Liver (tissue), 9 donors: ENCODE results near the gene FAM241A. TPM values are rescaled to one million over a fixed set of nuclear protein-coding genes. Genes with fewer than 3 reads are reported as not detected.

Experiments
- DNase-seq: peaks from one replicate; pipeline ENCODE4 v3.0.0-alpha.2; 2017; ENCODE audit warnings: low spot score
- H3K27ac ChIP-seq, 2 donors: one replicate each; pipeline ENCODE4 v1.7.0; 2013; ENCODE audit warnings: inconsistent platforms in 2 of 2, low read length in 2 of 2, control low read depth in 1 of 2, low read depth in 1 of 2, mild to moderate bottlenecking in 1 of 2
- H3K27me3 ChIP-seq, 4 donors: one replicate each; pipeline versions ENCODE4 v1.6.1 to v1.7.0; 2013; ENCODE audit warnings: low read length in 3 of 4, inconsistent platforms in 1 of 4, mild to moderate bottlenecking in 1 of 4, moderate library complexity in 1 of 4; ENCODE audit not compliant: control insufficient read depth in 4 of 4, insufficient read depth in 4 of 4
- H3K36me3 ChIP-seq, 4 donors: one replicate each; pipeline versions ENCODE4 v1.6.1 to v1.7.0; 2013; ENCODE audit warnings: low read length in 3 of 4, mild to moderate bottlenecking in 3 of 4, low read depth in 1 of 4, moderate library complexity in 1 of 4; ENCODE audit not compliant: control insufficient read depth in 4 of 4, insufficient read depth in 3 of 4
- H3K4me1 ChIP-seq, 4 donors: one replicate each; pipeline versions ENCODE4 v1.6.1 to v1.7.0; 2013; ENCODE audit warnings: low read length in 3 of 4, mild to moderate bottlenecking in 3 of 4, moderate library complexity in 1 of 4; ENCODE audit not compliant: control insufficient read depth in 4 of 4, insufficient read depth in 4 of 4
- H3K4me3 ChIP-seq, 3 donors: one replicate each; pipeline versions ENCODE4 v1.6.1 to v1.7.0; 2013; ENCODE audit warnings: low read length in 3 of 3, control low read depth in 1 of 3, low read depth in 1 of 3, mild to moderate bottlenecking in 1 of 3
- H3K9ac ChIP-seq, 2 donors: one replicate each; pipeline ENCODE4 v1.7.0; 2013; ENCODE audit warnings: low read length in 2 of 2, mild to moderate bottlenecking in 2 of 2, moderate library complexity in 2 of 2, control low read depth in 1 of 2, low read depth in 1 of 2
- H3K9me3 ChIP-seq, 4 donors: one replicate each; pipeline versions ENCODE4 v1.6.1 to v1.7.0; 2013; ENCODE audit warnings: low read length in 3 of 4; ENCODE audit not compliant: control insufficient read depth in 4 of 4
- CTCF ChIP-seq: fragments of 150-350 bp; IDR thresholded peaks from 2 replicates; pipeline ENCODE4 v1.5.1; 2017; ENCODE audit warnings: improper control_type of control experiment, low read depth, low read length; ENCODE audit not compliant: missing input control
- EGR1 ChIP-seq, 2 donors: IDR thresholded peaks; 2 replicates each; pipeline ENCODE4 v1.6.1; 2016 to 2018; ENCODE audit warnings: antibody characterized with exemption in 2 of 2, low read depth in 2 of 2
- FOXA1 ChIP-seq: IDR thresholded peaks from 2 replicates; pipeline ENCODE4 v1.6.1; 2016; ENCODE audit warnings: antibody characterized with exemption
- GABPA ChIP-seq, 2 donors: IDR thresholded peaks in 1 of 2; conservative IDR thresholded peaks in 1 of 2; 2 replicates each; pipeline ENCODE4 v1.6.1; 2016; ENCODE audit warnings: antibody characterized with exemption in 2 of 2, mild to moderate bottlenecking in 1 of 2, moderate library complexity in 1 of 2
- HNF4A ChIP-seq, 2 donors: conservative IDR thresholded peaks; 2 replicates each; pipeline ENCODE4 v1.6.1; 2016; ENCODE audit warnings: antibody characterized with exemption in 2 of 2, mild to moderate bottlenecking in 2 of 2
- HNF4G ChIP-seq: IDR thresholded peaks from 2 replicates; pipeline ENCODE4 v1.6.1; 2016; ENCODE audit warnings: antibody characterized with exemption
- JUND ChIP-seq, 2 donors: IDR thresholded peaks; 2 replicates each; pipeline ENCODE4 v1.6.1; 2016; ENCODE audit warnings: antibody characterized with exemption in 2 of 2
- NR2F2 ChIP-seq: IDR thresholded peaks from 2 replicates; pipeline ENCODE4 v1.6.1; 2016; ENCODE audit warnings: antibody characterized with exemption
- WGBS: extraction: QIAGEN DNeasy Blood & Tissue Kit; methylation state at CpG from one replicate; pipeline ENCODE4 v1.1.7; 2013; 5-methylcytosine and 5-hydroxymethylcytosine counted together
- polyA plus RNA-seq, 2 donors: library from polyadenylated mRNA; stranded (reverse) in 1 of 2; unstranded in 1 of 2; fragments of 200-250 nt in 1 of 2; fragments of >200 nt in 1 of 2; fragmentation: Nextera tagmentation in 1 of 2; extraction: Ambion mirVana in 1 of 2; gene quantifications; one replicate each; pipeline versions ENCODE4 v1.2.1 to v1.2.3, GENCODE V29; 2013 to 2015
- total RNA-seq, 2 donors: library from RNA; depleted of rRNA; stranded (reverse); fragments of >200 nt; gene quantifications; one replicate each; pipeline ENCODE4 v1.2.3, GENCODE V29; 2014
- TF ChIP-seq, protein P1 (sequence below): IDR thresholded peaks from 2 replicates; pipeline ENCODE4 v1.6.1; 2016; ENCODE audit warnings: antibody characterized with exemption
- TF ChIP-seq, protein P2 (sequence below): IDR thresholded peaks from 2 replicates; pipeline ENCODE4 v1.6.1; 2016; ENCODE audit warnings: antibody characterized with exemption, mild to moderate bottlenecking
- donor health status: healthy.
- donor health status: healthy.
- donor health status: healthy.
- donor health status: healthy.
- donor health status: healthy.

The FAM241A gene
- total and polyA plus RNA-seq, 4 donors, result 1.1 to 2.3 (median 1.7) TPM

DNA sequence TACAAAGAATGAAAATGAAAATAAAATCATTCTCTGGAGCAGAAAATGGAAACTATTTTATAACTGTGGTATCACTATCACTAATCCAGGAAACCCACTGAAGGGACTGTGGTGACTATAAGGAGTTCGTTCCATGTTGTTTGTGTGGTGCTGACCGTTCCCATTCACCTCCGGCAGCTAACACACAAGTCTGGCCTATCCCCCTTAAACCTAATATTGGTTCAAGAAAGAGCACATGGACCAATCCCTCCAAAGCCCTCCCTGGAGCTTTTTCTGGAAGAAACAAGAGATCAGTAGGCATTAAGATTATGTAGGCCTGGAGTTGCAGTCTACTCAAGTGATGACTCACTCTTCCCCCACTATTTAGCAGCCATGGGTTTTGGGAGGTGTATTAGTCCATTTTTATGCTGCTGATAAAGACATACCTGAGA, 25.9 kb upstream of the FAM241A start:
- Histone ChIP-seq H3K27ac (no peak overlapping the region), H3K4me3 (no peak overlapping the region), H3K9me3 (no peaks in the 10 kb centered on the region), H3K36me3 (no peaks in the 10 kb centered on the region), H3K4me1 (no peaks in the 10 kb centered on the region), H3K9ac (no peak overlapping the region), H3K27me3 (no peaks in the 10 kb centered on the region)
- TF ChIP-seq, protein P1, sequence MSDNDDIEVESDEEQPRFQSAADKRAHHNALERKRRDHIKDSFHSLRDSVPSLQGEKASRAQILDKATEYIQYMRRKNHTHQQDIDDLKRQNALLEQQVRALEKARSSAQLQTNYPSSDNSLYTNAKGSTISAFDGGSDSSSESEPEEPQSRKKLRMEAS, result no peak
- 78% methylated on average over 3 of the region's 3 CpGs for whole genome bisulfite sequencing
- no peak for DNase-seq

DNA sequence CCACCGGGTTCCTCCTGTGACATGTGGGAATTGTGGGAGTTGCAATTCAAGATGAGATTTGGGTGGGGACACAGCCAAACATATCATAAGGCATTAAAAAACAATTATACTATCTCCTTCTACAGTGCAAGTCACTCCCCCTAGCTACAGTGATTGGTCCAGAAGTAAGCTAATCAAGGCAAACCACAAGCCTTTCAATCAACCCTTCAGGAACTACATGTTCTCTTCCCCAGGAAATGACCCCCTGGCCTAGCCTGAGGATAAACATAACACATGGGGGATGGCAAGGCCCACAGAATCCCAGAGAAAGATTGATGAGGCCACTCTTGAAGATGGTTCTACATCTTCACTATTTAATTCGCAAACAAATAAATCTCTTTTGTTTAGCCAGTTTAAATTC, 25.2 kb upstream of the FAM241A start:
- Histone ChIP-seq H3K36me3 (no peaks in the 10 kb centered on the region), H3K9me3 (no peaks in the 10 kb centered on the region), H3K9ac (no peak overlapping the region), H3K4me1 (no peaks in the 10 kb centered on the region), H3K27me3 (no peaks in the 10 kb centered on the region), H3K27ac (no peak overlapping the region), H3K4me3 (no peak overlapping the region)
- TF ChIP-seq HNF4G (no peak), NR2F2 (peak; percentile 29), CTCF (no peak), GABPA (IDR thresholded peaks at IDR 0.05 in 1 of 2, conservative IDR thresholded peaks at IDR 0.05 in 1 of 2) (no peak)
- DNase-seq, result no peak
- 100% methylated on average over 2 of the region's 2 CpGs for WGBS

- Histone ChIP-seq H3K27ac (no peak overlapping the region), H3K27me3 (no peaks in the 10 kb centered on the region), H3K4me1 (no peaks in the 10 kb centered on the region), H3K9ac (no peak overlapping the region), H3K4me3 (no peak overlapping the region), H3K9me3 (no peaks in the 10 kb centered on the region), H3K36me3 (no peaks in the 10 kb centered on the region)
- WGBS, result 87% methylated on average over 3 of the region's 3 CpGs
- no peak for DNase-seq
- TF ChIP-seq JUND (IDR thresholded peaks at IDR 0.05) (no peak), HNF4A (conservative IDR thresholded peaks at IDR 0.05) (no peak), EGR1 (IDR thresholded peaks at IDR 0.05; ENCODE audit: low read depth in 2 of 2) (no peak), CTCF (no peak), FOXA1 (no peak)
- TF ChIP-seq, protein P1, result no peak
- TF ChIP-seq, protein P2, sequence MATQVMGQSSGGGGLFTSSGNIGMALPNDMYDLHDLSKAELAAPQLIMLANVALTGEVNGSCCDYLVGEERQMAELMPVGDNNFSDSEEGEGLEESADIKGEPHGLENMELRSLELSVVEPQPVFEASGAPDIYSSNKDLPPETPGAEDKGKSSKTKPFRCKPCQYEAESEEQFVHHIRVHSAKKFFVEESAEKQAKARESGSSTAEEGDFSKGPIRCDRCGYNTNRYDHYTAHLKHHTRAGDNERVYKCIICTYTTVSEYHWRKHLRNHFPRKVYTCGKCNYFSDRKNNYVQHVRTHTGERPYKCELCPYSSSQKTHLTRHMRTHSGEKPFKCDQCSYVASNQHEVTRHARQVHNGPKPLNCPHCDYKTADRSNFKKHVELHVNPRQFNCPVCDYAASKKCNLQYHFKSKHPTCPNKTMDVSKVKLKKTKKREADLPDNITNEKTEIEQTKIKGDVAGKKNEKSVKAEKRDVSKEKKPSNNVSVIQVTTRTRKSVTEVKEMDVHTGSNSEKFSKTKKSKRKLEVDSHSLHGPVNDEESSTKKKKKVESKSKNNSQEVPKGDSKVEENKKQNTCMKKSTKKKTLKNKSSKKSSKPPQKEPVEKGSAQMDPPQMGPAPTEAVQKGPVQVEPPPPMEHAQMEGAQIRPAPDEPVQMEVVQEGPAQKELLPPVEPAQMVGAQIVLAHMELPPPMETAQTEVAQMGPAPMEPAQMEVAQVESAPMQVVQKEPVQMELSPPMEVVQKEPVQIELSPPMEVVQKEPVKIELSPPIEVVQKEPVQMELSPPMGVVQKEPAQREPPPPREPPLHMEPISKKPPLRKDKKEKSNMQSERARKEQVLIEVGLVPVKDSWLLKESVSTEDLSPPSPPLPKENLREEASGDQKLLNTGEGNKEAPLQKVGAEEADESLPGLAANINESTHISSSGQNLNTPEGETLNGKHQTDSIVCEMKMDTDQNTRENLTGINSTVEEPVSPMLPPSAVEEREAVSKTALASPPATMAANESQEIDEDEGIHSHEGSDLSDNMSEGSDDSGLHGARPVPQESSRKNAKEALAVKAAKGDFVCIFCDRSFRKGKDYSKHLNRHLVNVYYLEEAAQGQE, result no peak
Observed at GRCh38 chr4:112125416-112125815, 19.8 kb upstream of the FAM241A start.
